ENCODE measurements around the gene NPRL2.

The NPRL2 gene

GRCh38 chr3:50359760-50360110 lies 9.2 kb upstream of the NPRL2 start:
- ATAC-seq (no peak), DNase-seq (no peak)
- Mint-ChIP-seq H3K36me3 (ENCODE audit: low read depth) (peaks cover 8% of the 10 kb centered on the region), H3K4me3 (peak overlapping the region; percentile 95), H3K27me3 (no peaks in the 10 kb centered on the region), H3K4me1 (peaks cover 38% of the 10 kb centered on the region), H3K9me3 (no peaks in the 10 kb centered on the region), H3K27ac (peak overlapping the region; percentile 91)

GRCh38 chr3:50358911-50359759 lies 8.6 kb upstream of the NPRL2 start, which contains the start of gene TMEM115:
TSS of gene TMEM115 (minus strand) at chr3:50359521. CDS start at chr3:50359063, 458 bp downstream.
- DNase-seq (peak; percentile 93), ATAC-seq (peak; percentile 100)
- Mint-ChIP-seq H3K27ac (peak within 1 kb of the TSS; percentile 91), H3K27me3 (no peaks in the 10 kb centered on the region), H3K36me3 (ENCODE audit: low read depth) (peaks cover 12% of the 10 kb centered on the region), H3K9me3 (no peaks in the 10 kb centered on the region), H3K4me1 (peaks cover 40% of the 10 kb centered on the region), H3K4me3 (peak within 1 kb of the TSS; percentile 95)

GRCh38 chr3:50358355-50358910 lies 7.9 kb upstream of the NPRL2 start:
- ATAC-seq (no peak), DNase-seq (no peak)
- H3K4me1 Mint-ChIP-seq: peaks cover 40% of the 10 kb centered on the region
- peaks cover 12% of the 10 kb centered on the region for H3K36me3 Mint-ChIP-seq (ENCODE audit: low read depth)
- H3K27ac Mint-ChIP-seq: peak overlapping the region; percentile 91
- no peaks in the 10 kb centered on the region for H3K27me3 Mint-ChIP-seq
- peak overlapping the region; percentile 95 for H3K4me3 Mint-ChIP-seq
- H3K9me3 Mint-ChIP-seq: no peaks in the 10 kb centered on the region

- peak overlapping the region; percentile 95 for H3K4me3 Mint-ChIP-seq
- H3K9me3 Mint-ChIP-seq: no peaks in the 10 kb centered on the region
- H3K4me1 Mint-ChIP-seq: peaks cover 44% of the 10 kb centered on the region
- DNase-seq (no peak), ATAC-seq (no peak)
- H3K36me3 Mint-ChIP-seq (ENCODE audit: low read depth): peaks cover 15% of the 10 kb centered on the region
- H3K27ac Mint-ChIP-seq: peak overlapping the region; percentile 91
- H3K27me3 Mint-ChIP-seq: no peaks in the 10 kb centered on the region
Observed at GRCh38 chr3:50357481-50357880, 6.9 kb upstream of the NPRL2 start.

GRCh38 chr3:50356553-50356952 lies 6.0 kb upstream of the NPRL2 start:
- peaks cover 48% of the 10 kb centered on the region for H3K4me1 Mint-ChIP-seq
- no peak for DNase-seq
- peak overlapping the region; percentile 95 for H3K4me3 Mint-ChIP-seq
- no peaks in the 10 kb centered on the region for H3K27me3 Mint-ChIP-seq
- ATAC-seq: no peak
- peaks cover 15% of the 10 kb centered on the region for H3K36me3 Mint-ChIP-seq (ENCODE audit: low read depth)
- no peaks in the 10 kb centered on the region for H3K9me3 Mint-ChIP-seq
- no peak overlapping the region for H3K27ac Mint-ChIP-seq

- peaks cover 17% of the 10 kb centered on the region for H3K36me3 Mint-ChIP-seq (ENCODE audit: low read depth)
- DNase-seq: no peak
- no peak for ATAC-seq
- peak overlapping the region; percentile 27 for H3K27ac Mint-ChIP-seq
- peak overlapping the region; percentile 95 for H3K4me3 Mint-ChIP-seq
- H3K9me3 Mint-ChIP-seq: no peaks in the 10 kb centered on the region
- peaks cover 54% of the 10 kb centered on the region for H3K4me1 Mint-ChIP-seq
- H3K27me3 Mint-ChIP-seq: no peaks in the 10 kb centered on the region
Observed at GRCh38 chr3:50355829-50356552, 5.4 kb upstream of the NPRL2 start.

GRCh38 chr3:50354850-50355249 lies 4.3 kb upstream of the NPRL2 start:
- Mint-ChIP-seq H3K27ac (no peak overlapping the region), H3K4me1 (peaks cover 57% of the 10 kb centered on the region), H3K4me3 (no peak overlapping the region), H3K9me3 (no peaks in the 10 kb centered on the region), H3K27me3 (no peaks in the 10 kb centered on the region), H3K36me3 (ENCODE audit: low read depth) (peaks cover 19% of the 10 kb centered on the region)
- DNase-seq: no peak
- ATAC-seq: no peak

GRCh38 chr3:50354186-50354764 lies 3.7 kb upstream of the NPRL2 start:
- no peak overlapping the region for H3K27ac Mint-ChIP-seq
- no peak overlapping the region for H3K4me3 Mint-ChIP-seq

GRCh38 chr3:50353245-50354004 lies 2.9 kb upstream of the NPRL2 start:
- peak overlapping the region; percentile 27 for H3K27ac Mint-ChIP-seq
- no peaks in the 10 kb centered on the region for H3K27me3 Mint-ChIP-seq
- ATAC-seq: no peak
- H3K36me3 Mint-ChIP-seq (ENCODE audit: low read depth): peaks cover 19% of the 10 kb centered on the region
- peaks cover 62% of the 10 kb centered on the region for H3K4me1 Mint-ChIP-seq
- H3K4me3 Mint-ChIP-seq: no peak overlapping the region
- H3K9me3 Mint-ChIP-seq: no peaks in the 10 kb centered on the region
- no peak for DNase-seq

More at GRCh38 chr3:50354186-50354764, 3.7 kb upstream of the NPRL2 start:
- Mint-ChIP-seq H3K4me1 (peaks cover 58% of the 10 kb centered on the region), H3K27me3 (no peaks in the 10 kb centered on the region), H3K36me3 (ENCODE audit: low read depth) (peaks cover 19% of the 10 kb centered on the region), H3K9me3 (no peaks in the 10 kb centered on the region)
- no peak for DNase-seq
- no peak for ATAC-seq

GRCh38 chr3:50352781-50353180 lies 2.2 kb upstream of the NPRL2 start:
- H3K4me3 Mint-ChIP-seq: peak overlapping the region; percentile 8
- DNase-seq (no peak), ATAC-seq (no peak)
- no peaks in the 10 kb centered on the region for H3K27me3 Mint-ChIP-seq
- H3K27ac Mint-ChIP-seq: peak overlapping the region; percentile 27
- H3K4me1 Mint-ChIP-seq: peaks cover 60% of the 10 kb centered on the region
- H3K9me3 Mint-ChIP-seq: no peaks in the 10 kb centered on the region
- peaks cover 18% of the 10 kb centered on the region for H3K36me3 Mint-ChIP-seq (ENCODE audit: low read depth)

GRCh38 chr3:50351323-50351697 lies 735 bp upstream of the NPRL2 start:
- peak; percentile 3 for ATAC-seq

GRCh38 chr3:50350213-50350526 lies 405 bp downstream of the NPRL2 start:
- H3K4me1 Mint-ChIP-seq: peaks cover 54% of the 10 kb centered on the region
- H3K9me3 Mint-ChIP-seq: no peaks in the 10 kb centered on the region
- H3K27ac Mint-ChIP-seq: peak overlapping the region; percentile 98
- H3K27me3 Mint-ChIP-seq: no peaks in the 10 kb centered on the region
- DNase-seq (no peak), ATAC-seq (no peak)
- H3K4me3 Mint-ChIP-seq: peak overlapping the region; percentile 92
- H3K36me3 Mint-ChIP-seq (ENCODE audit: low read depth): peaks cover 19% of the 10 kb centered on the region

More at GRCh38 chr3:50351323-50351697, 735 bp upstream of the NPRL2 start:
- peaks cover 53% of the 10 kb centered on the region for H3K4me1 Mint-ChIP-seq
- peaks cover 19% of the 10 kb centered on the region for H3K36me3 Mint-ChIP-seq (ENCODE audit: low read depth)
- peak overlapping the region; percentile 98 for H3K27ac Mint-ChIP-seq
- peak overlapping the region; percentile 92 for H3K4me3 Mint-ChIP-seq
- H3K27me3 Mint-ChIP-seq: no peaks in the 10 kb centered on the region
- DNase-seq: no peak
- H3K9me3 Mint-ChIP-seq: no peaks in the 10 kb centered on the region

GRCh38 chr3:50347187-50347813 lies 3.3 kb downstream of the NPRL2 start:
- Mint-ChIP-seq H3K36me3 (ENCODE audit: low read depth) (peaks cover 11% of the 10 kb centered on the region), H3K9me3 (no peaks in the 10 kb centered on the region), H3K27ac (peak overlapping the region; percentile 54), H3K4me3 (no peak overlapping the region), H3K27me3 (no peaks in the 10 kb centered on the region), H3K4me1 (peaks cover 48% of the 10 kb centered on the region)
- DNase-seq: peak; percentile 74
- no peak for ATAC-seq
